HepG2 (cell line): Measurements from ENCODE around the gene MAPK11. TPM values are rescaled to one million over a fixed set of nuclear protein-coding genes. Genes with fewer than 3 reads are reported as not detected.

ENCODE experiments used
- BATF2 ChIP-seq: sonication (generic); formaldehyde crosslinking; IDR thresholded peaks from 2 replicates; pipeline ENCODE4 v1.8.0; 2022; ENCODE audit warnings: mild to moderate bottlenecking, missing genetic modification reagents, moderate library complexity
- BCLAF1 ChIP-seq: fragments of 450-650 bp; IDR thresholded peaks from 2 replicates; pipeline ENCODE4 v1.6.1; 2017; ENCODE audit warnings: mild to moderate bottlenecking
- CC2D1A ChIP-seq: sonication (generic); formaldehyde crosslinking; IDR thresholded peaks from 2 replicates; pipeline ENCODE4 v1.8.1; 2023; ENCODE audit warnings: mild to moderate bottlenecking, missing genetic modification reagents
- DMTF1 ChIP-seq: sonication (generic); formaldehyde crosslinking; IDR thresholded peaks from 2 replicates; pipeline ENCODE4 v1.4.0; 2020; ENCODE audit warnings: mild to moderate bottlenecking, missing genetic modification reagents
- FOSL1 ChIP-seq: sonication (generic); formaldehyde crosslinking; IDR thresholded peaks from 2 replicates; pipeline ENCODE4 v1.9.0; 2021; ENCODE audit warnings: missing genetic modification reagents, borderline replicate concordance
- MIXL1 ChIP-seq: IDR thresholded peaks from 2 replicates; pipeline ENCODE4 v1.6.1; 2016
- THAP9 ChIP-seq: sonication (generic); formaldehyde crosslinking; IDR thresholded peaks from 2 replicates; pipeline ENCODE4; 2020; ENCODE audit warnings: missing genetic modification reagents, mild to moderate bottlenecking, borderline replicate concordance
- UBTF ChIP-seq: sonication (generic); formaldehyde crosslinking; IDR thresholded peaks from 2 replicates; pipeline ENCODE4 v1.4.0; 2020; ENCODE audit warnings: mild to moderate bottlenecking, missing genetic modification reagents
- ZBTB21 ChIP-seq: sonication (generic); formaldehyde crosslinking; IDR thresholded peaks from 2 replicates; pipeline ENCODE4 v1.4.0; 2020; ENCODE audit warnings: missing genetic modification reagents
- ZBTB34 ChIP-seq: sonication (generic); formaldehyde crosslinking; IDR thresholded peaks from 2 replicates; pipeline ENCODE4 v1.8.0; 2022; ENCODE audit warnings: mild to moderate bottlenecking, missing genetic modification reagents
- ZBTB7A ChIP-seq: sonication (generic); formaldehyde crosslinking; IDR thresholded peaks from 2 replicates; pipeline ENCODE4 v1.8.0; 2022; ENCODE audit warnings: mild to moderate bottlenecking, missing genetic modification reagents
- ZMAT3 ChIP-seq: sonication (generic); formaldehyde crosslinking; conservative IDR thresholded peaks from 2 replicates; pipeline ENCODE4 v1.7.0; 2021; ENCODE audit warnings: missing genetic modification reagents
- ZNF136 ChIP-seq: sonication (generic); formaldehyde crosslinking; IDR thresholded peaks from 2 replicates; pipeline ENCODE4 v1.8.1; 2022; ENCODE audit warnings: low read depth, mild to moderate bottlenecking, moderate library complexity, missing genetic modification reagents
- ZNF589 ChIP-seq: sonication (generic); formaldehyde crosslinking; conservative IDR thresholded peaks from 2 replicates; pipeline ENCODE4 v1.8.0; 2022; ENCODE audit warnings: mild to moderate bottlenecking, moderate library complexity, missing genetic modification reagents
- ZSCAN25 ChIP-seq: sonication (generic); formaldehyde crosslinking; IDR thresholded peaks from 2 replicates; pipeline ENCODE4 v1.8.0; 2022; ENCODE audit warnings: mild to moderate bottlenecking, missing genetic modification reagents
- polyA plus RNA-seq, 8 experiments: library from polyadenylated mRNA; depleted of rRNA in 3 of 8; stranded (reverse) in 7 of 8; unstranded in 1 of 8; fragments of >200 nt; fragmentation: Illumina TruSeq in 4 of 8; extraction: Trizol in 4 of 8; gene quantifications; 2 replicates each; pipeline versions ENCODE4 v1.2.1 to v1.2.3, GENCODE V29; 2011 to 2016; ENCODE audit warnings: low read depth in 4 of 8, missing spikeins in 1 of 8, mixed read lengths in 1 of 8; ENCODE audit not compliant: insufficient read depth in 1 of 8
- total RNA-seq, 5 experiments: library from RNA; depleted of rRNA; stranded (reverse); fragments of >200 nt; fragmentation: Illumina TruSeq; extraction: Trizol; gene quantifications; 2 replicates each; pipeline ENCODE4 v1.2.3, GENCODE V29; 2016; ENCODE audit warnings: low read depth in 1 of 5

Gene MAPK11
- total and polyA plus RNA-seq, 2 of the 13 experiments (the other 11 are each of a cell fraction or from before 2014, with no cell fraction given): 0.15 to 0.17 TPM

- TF ChIP-seq DMTF1 (CRISPR knock-in tag) (no peak), THAP9 (CRISPR knock-in tag) (peak; percentile 64; the same call in 1 of the 2 replicates), ZNF136 (0 out of 2 replicates have a peak, but pooled peaks have one; percentile 32), BCLAF1 (no peak), ZNF589 (CRISPR knock-in tag) (no peak), CC2D1A (CRISPR knock-in tag) (0 out of 2 replicates have a peak, but pooled peaks have one; percentile 31), MIXL1 (CRISPR knock-in tag) (peak; percentile 50; the same call in 1 of the 2 replicates), ZBTB34 (peak; percentile 91), ZBTB7A (CRISPR knock-in tag) (peak; percentile 83), FOSL1 (CRISPR knock-in tag) (peak; percentile 46; the same call in 1 of the 2 replicates), ZMAT3 (CRISPR knock-in tag) (peak; percentile 54; the same call in 1 of the 2 replicates), UBTF (CRISPR knock-in tag) (peak; percentile 98), BATF2 (CRISPR knock-in tag) (no peak), ZBTB21 (CRISPR knock-in tag) (no peak), ZSCAN25 (peak; percentile 61)
Observed at GRCh38 chr22:50293441-50294318, 23.5 kb upstream of the MAPK11 start (continued).
